ENCODE measurements around the gene HMX1. TPM values are rescaled to one million over a fixed set of nuclear protein-coding genes. Genes with fewer than 3 reads are reported as not detected.

HMX1 gene
- total RNA-seq, 1 donor from 2014 or later: not detected

DNA sequence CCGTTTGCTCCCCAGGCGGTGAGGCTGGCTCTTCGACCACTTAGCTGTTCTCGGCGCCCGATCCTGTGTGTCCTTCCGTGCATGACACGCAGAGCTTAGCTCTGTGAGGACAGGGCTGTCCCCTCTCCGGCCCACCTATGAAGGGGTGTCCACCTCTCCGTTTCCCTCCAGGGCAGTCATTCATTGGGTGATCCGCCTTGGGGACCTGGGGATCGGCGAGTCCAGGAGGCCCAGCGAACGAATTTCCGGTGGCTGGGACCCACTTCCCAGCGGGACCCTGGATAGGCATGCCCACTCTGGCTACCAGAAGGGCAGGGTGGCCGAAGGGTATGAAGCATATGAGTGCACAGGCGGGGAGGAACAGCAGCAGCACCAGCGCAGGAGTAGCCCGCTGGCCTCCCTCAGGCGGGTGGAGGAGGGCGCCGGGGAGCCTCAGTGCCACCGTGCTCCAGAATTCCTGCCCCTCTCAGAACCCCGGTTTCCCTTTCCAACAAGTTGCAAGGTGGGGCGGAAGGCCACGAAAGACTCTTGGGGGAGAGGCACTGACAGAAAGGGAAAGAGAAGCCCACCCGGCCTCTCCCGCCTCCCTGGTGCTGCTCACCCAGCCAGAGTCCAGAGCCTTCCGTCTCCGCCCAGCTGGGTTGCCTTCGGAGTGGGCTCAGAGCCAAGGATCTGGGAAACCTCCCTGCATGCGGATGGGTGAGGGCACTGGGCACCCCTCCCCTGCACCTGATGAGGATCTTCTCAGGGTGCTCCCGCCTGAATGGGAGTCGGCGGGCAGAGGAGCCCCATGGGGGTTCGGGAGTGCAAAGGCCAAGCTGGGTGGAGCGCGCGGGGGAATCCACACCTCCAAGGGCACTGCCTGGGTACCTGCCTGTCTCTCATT lies 8.6 kb downstream of the HMX1 start:
- Mint-ChIP-seq H3K27ac (ENCODE audit: unreplicated experiment) (no peak overlapping the region), H3K27me3 (ENCODE audit: unreplicated experiment) (peaks cover 33% of the 10 kb centered on the region), H3K9me3 (ENCODE audit: unreplicated experiment) (no peaks in the 10 kb centered on the region), H3K4me1 (ENCODE audit: unreplicated experiment) (no peaks in the 10 kb centered on the region), H3K4me3 (ENCODE audit: unreplicated experiment) (no peak overlapping the region), H3K36me3 (ENCODE audit: low read depth, unreplicated experiment) (no peaks in the 10 kb centered on the region)
- DNase-seq (ENCODE audit: low spot score): no peak
- TF ChIP-seq, protein P1, sequence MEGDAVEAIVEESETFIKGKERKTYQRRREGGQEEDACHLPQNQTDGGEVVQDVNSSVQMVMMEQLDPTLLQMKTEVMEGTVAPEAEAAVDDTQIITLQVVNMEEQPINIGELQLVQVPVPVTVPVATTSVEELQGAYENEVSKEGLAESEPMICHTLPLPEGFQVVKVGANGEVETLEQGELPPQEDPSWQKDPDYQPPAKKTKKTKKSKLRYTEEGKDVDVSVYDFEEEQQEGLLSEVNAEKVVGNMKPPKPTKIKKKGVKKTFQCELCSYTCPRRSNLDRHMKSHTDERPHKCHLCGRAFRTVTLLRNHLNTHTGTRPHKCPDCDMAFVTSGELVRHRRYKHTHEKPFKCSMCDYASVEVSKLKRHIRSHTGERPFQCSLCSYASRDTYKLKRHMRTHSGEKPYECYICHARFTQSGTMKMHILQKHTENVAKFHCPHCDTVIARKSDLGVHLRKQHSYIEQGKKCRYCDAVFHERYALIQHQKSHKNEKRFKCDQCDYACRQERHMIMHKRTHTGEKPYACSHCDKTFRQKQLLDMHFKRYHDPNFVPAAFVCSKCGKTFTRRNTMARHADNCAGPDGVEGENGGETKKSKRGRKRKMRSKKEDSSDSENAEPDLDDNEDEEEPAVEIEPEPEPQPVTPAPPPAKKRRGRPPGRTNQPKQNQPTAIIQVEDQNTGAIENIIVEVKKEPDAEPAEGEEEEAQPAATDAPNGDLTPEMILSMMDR (IDR thresholded peaks at IDR 0.05; ENCODE audit: unreplicated experiment): no peak

DNA sequence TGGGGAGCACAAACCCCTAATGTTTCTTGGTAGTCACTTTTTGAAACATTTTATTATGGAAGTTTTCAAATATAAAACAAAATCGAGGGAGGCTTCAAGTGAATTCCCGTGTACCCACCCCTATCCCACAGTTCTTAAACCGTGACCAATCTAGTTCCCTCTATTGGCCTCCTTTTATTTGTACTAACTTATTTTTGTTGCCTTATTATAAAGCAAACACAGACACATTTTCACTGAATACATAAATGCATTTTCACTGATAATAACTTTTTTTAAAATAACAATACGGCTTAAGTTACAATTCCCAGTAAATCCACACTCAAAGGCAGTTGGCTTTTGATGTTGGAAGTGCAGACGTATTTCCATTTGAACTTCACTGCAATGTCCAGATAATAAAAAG lies 9.3 kb downstream of the HMX1 start:
- DNase-seq (ENCODE audit: low spot score): no peak
- Mint-ChIP-seq H3K36me3 (ENCODE audit: low read depth, unreplicated experiment) (no peaks in the 10 kb centered on the region), H3K9me3 (ENCODE audit: unreplicated experiment) (no peaks in the 10 kb centered on the region), H3K4me1 (ENCODE audit: unreplicated experiment) (no peaks in the 10 kb centered on the region), H3K27me3 (ENCODE audit: unreplicated experiment) (peaks cover 36% of the 10 kb centered on the region), H3K4me3 (ENCODE audit: unreplicated experiment) (no peak overlapping the region), H3K27ac (ENCODE audit: unreplicated experiment) (no peak overlapping the region)
- TF ChIP-seq, protein P1 (IDR thresholded peaks at IDR 0.05; ENCODE audit: unreplicated experiment): no peak

- Mint-ChIP-seq H3K27me3 (ENCODE audit: unreplicated experiment) (peaks cover 38% of the 10 kb centered on the region), H3K36me3 (ENCODE audit: low read depth, unreplicated experiment) (no peaks in the 10 kb centered on the region), H3K27ac (ENCODE audit: unreplicated experiment) (no peak overlapping the region), H3K4me3 (ENCODE audit: unreplicated experiment) (no peak overlapping the region), H3K4me1 (ENCODE audit: unreplicated experiment) (no peaks in the 10 kb centered on the region), H3K9me3 (ENCODE audit: unreplicated experiment) (no peaks in the 10 kb centered on the region)
- TF ChIP-seq, protein P1 (IDR thresholded peaks at IDR 0.05; ENCODE audit: unreplicated experiment): no peak
- no peak for DNase-seq (ENCODE audit: low spot score)
Measured at GRCh38 chr4:8861576-8862295, 9.9 kb downstream of the HMX1 start.

DNA sequence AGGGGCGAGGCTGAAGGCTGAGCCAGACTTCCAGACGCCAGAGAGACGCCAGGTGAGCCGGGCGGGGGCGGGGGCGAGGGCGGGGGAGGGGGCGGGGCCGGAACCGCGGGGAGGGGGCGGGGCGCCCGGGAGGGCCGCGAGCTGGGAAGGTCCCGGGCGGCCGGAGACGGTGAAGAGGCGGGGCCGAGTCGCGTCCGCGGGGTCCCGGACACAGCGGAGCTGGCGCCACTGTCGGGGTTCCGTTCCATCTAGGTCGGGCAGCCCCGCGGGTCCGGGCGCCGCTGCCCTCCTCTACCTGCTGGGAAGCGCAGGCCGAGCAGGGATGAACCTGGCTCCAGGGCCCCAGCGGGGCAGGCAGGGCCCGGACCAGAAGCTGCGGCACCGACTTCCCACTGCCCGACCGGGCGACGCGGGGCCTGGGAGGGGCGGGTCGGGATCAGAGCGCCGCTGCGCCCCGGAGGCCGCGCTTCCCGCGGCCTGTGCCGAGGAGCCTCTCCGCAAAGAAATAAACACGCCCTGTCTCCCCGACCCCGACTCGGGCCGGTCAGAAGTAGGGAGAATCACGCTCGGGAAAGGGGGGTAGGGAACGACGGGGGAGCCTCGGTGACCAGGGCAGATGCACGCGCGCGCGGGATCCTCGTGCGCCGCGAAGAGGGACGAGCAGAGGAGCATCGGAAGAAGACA lies 10.6 kb downstream of the HMX1 start:
- H3K4me1 Mint-ChIP-seq (ENCODE audit: unreplicated experiment): peaks cover 6% of the 10 kb centered on the region
- H3K36me3 Mint-ChIP-seq (ENCODE audit: low read depth, unreplicated experiment): no peaks in the 10 kb centered on the region
- H3K4me3 Mint-ChIP-seq (ENCODE audit: unreplicated experiment): no peak overlapping the region
- H3K27ac Mint-ChIP-seq (ENCODE audit: unreplicated experiment): no peak overlapping the region
- DNase-seq (ENCODE audit: low spot score): no peak
- TF ChIP-seq, protein P1 (IDR thresholded peaks at IDR 0.05; ENCODE audit: unreplicated experiment): no peak
- no peaks in the 10 kb centered on the region for H3K9me3 Mint-ChIP-seq (ENCODE audit: unreplicated experiment)
- peaks cover 38% of the 10 kb centered on the region for H3K27me3 Mint-ChIP-seq (ENCODE audit: unreplicated experiment)

All from endothelial cell (in vitro differentiated cells).